Measurements from ENCODE around the gene PDXK.
"Not testable (repeated sequence)": the region's sequence is repeated elsewhere in the genome, so short reads cannot be mapped to it uniquely, and the experiment has no call there.

The PDXK gene

DNA sequence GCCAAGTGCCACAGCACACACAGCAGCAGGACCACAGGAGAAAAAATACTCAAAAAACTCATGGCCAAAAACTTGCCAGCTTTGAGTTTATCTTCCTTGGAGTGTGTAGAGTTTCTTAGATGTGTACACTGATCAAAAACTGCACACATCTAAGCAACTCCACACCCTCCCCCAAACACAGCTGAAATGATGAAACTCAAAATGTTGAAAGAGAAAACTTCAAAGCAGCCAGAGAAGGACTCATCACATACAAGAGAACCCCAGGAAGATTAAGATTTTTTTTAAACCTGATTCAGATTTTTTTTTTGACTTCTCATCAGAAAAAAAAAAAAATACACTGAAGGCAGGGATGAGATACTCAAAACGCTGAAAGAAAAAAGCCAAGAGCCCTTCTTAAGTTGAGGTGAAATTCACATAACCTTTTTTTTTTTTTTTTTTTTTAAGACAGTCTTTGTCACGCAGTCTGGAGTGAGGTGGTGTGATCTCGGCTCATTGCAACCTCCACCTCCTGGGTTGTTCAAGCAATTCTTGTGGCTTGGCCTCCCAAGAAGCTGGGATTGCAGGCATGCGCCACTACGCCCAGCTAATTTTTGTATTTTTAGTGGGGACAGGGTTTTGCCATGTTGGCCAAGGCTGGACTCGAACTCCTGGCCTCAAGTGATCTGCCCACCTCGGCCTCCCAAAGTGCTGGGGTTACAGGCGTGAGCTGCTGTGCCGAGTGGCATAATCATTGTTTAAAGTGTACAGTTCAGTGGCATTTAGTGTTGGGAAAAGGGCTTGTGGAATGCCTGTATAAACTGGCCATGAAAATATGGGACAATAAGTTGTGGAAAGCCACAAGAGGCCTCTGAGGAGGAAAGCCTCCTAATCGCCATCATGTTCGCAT, 20.9 kb upstream of the PDXK start:
- no peak for DNase-seq (ENCODE audit: low spot score)

DNA sequence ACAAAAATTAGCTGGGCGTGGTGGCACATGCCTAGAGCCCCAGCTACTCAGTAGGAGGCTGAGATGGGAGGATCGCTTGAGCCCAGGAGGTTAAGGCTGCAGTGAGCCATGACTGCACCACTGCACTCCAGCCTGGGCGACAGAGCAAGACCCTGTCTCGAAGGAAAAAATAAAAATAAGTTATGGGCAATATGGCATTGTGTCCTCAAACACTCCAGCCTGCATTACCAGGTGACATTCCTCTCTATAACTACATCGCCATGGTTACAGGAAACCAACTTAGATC, 19.5 kb upstream of the PDXK start:
- not testable (repeated sequence) for DNase-seq (ENCODE audit: low spot score)

DNA sequence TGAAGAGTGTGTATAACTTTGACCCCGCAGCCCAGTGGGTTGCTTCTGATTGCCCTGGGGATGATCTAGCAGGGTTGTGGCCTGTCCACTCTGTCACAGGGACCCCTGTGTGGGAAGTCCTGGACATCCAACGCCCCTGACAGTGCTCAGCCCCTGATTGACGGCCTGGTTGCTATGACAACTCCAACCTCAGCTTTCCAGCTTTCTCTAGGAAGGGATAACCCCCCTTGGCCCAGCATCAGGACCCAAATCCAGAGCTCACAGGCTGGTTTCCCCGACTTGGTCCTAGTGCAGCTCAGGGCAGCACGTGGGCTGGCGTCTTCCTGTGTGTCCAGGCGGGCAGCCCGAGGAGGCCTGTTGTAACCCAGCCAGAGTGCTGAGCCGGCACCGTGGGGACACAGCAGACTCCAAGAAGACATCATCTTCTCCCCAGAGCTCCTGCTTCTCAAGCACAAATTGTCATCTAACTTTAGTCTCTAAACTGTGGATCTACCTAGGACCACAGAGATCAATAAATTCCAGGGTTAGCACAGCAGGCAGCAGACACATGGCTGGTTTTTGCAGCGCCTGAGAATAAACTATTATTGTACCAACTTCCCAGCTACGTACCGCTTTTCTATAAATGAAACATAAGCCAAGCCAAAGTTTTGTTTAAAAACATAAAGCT, 18.9 kb upstream of the PDXK start:
- no peak for DNase-seq (ENCODE audit: low spot score)

DNA sequence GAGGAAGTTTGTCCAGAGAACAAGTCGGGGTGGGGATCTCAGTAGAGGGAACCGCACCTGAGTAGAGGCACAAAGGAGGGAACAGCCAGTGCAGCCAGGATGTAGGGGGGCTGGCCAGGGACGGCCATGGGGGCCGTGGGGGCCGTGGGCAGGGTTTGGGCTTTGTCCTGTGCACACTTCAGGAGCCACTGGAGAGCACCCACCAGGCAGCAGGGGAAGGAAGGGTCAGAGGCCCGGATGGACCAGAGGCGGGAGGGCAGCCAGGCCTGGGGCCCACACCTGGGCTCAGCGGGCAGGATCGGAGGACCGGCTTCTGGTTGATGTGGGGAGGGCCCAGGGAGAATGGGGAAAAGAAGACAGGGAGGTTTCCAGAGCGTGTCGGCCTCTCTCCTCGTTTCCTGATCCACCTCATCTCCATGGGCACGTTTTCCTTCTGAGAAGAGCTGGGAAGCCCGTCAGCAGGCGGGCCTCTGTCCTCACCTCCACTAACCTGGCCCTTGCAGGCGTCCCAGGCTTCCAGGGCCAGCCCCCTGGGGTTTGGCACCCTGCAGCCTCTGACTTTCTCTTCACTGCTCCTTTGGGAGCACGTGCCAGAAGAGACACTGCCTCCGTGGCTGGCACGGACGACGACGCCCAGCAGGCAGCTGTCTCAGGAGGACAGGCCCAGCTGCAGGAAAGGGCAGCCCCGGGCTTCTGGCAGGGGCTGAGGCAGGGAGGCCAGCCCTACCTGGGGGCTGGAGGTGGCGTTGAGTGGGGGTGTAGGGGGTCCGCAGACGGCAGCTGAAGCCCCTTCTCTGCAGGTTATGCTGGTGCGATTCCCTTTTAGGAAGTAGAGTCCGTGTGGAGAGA, 16.8 kb upstream of the PDXK start:
- DNase-seq (ENCODE audit: low spot score): no peak

DNA sequence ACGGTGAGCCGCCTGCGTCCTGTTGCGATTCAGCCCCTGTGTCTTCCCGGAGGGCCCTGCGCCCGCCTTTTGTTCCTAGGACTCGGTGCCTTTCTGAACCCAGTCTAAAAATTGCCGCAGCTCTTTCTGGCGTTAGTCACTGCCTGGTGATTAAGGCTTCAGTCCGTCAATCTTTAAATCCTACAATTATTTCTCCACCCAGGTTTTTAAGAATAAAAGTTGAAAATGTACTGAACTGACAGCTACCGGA, 16.2 kb upstream of the PDXK start:
- no peak for DNase-seq (ENCODE audit: low spot score)

DNA sequence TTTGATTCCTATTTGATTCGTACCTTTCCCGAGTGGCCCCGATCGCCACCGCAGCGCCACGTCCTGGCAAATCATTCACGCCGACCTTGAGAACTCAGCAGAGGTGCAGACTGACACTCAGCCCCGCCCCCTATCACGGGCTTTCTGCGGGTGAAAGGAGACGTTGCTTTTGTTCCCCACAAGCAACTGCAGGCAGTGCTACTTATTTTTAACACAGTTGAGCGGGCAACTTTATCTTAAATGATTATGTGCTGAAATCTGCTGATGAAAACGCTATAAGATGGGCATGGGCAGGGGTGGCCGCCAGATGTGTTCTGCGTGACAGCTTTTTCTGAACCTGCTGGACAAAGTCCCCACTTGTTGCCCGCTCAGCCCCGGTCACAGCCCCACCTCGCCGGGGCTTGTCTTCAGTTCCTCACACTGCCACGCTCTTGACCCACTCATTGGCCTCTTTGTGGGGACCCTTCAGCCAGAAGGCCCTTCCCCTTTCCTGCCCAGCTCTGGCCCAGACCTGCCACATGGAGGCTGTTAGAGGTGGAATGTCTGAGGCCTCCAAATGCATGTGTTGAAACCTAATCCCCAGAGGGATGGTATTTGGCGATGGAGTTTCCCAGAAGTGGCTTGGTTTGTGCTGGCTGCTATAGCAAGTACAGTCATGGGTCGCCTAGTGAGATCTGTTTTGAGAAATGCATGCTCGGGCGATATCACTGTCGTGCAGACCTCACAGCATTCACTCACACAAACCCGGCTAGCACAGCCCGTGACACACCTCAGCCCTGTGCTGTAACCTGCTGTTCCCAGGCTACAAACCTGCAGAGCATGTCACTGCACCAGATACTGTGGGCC, 15.7 kb upstream of the PDXK start:
- DNase-seq (ENCODE audit: low spot score): no peak

DNA sequence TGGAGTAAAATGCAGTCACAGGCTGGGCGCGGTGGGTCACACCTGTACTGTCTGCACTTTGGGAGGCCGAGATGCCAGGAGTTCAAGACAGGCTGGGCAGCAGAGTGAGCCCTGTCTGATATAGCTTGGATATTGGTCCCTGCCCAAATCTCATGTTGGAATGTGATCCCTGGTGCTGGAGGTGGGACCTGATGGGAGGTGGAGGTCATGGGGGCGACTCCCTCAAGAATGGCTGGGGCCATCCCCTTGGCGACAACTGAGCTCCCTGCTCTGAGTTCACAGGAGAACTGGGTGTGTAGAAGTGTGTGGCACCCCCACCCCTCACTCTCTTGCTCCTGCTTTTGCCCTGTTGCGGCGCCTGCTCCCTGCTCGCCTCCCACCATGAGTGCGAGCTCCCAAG, 11.5 kb upstream of the PDXK start:
- no peak for DNase-seq (ENCODE audit: low spot score)

DNA sequence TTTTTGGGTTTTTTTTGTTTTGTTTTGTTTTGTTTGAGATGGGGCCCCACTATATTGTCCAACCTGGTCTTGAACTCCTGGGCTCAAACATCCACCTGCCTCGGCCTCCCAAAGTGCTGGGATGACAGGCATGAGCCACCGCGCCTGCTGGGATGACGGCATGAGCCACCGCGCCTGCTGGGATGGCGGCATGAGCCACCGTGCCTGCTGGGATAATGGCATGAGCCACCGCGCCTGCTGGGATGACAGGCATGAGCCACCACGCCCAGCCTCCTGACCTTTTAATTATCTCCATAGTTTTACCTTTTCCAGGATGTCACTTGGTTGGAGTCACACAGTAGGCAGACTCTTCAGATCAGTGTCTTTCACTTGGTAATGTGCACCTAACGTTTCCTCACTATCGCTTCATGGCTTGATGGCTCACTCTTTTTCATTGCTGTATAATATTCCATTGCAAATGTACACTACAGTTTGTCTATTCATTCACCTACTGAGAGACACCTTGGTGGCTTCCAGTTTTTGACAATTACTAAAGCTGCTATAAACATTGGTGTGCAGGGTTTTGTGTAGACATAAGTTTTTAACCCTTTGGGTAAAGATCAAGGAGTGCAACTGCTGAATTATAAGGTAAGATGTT, 10.1 kb upstream of the PDXK start:
- DNase-seq (ENCODE audit: low spot score): no peak

DNA sequence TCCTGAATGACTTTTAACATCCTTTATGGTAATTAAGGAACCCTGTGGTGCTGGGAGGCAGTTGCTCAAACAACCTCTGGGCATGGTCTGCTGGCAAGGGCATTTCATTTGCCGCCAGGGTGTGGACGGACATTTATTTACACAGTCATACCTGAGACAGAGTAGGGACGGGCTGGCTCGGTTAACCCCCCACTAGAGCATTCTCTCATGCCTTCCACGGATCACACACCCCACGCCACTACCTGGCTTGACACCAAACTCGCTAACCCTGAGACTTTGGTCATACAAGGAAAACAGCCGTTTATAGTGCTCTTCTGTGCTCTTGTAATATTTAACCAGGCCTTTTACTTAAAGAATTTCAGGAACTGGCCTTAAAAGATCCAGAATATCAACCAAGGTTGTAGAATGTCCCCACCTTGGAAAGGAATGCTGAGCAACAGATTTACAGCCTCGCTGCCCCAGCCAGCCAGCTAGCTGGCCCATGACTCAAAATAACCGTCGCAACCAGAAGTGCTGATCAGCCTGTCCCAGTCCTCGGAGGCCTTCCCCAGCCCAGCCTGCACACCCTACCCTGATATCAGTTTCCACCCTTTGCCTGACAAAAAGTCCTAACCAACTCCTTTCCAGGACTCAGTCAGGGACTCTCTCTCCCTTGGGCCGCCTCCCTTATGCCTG, 6.5 kb upstream of the PDXK start:
- no peak for DNase-seq (ENCODE audit: low spot score)

DNA sequence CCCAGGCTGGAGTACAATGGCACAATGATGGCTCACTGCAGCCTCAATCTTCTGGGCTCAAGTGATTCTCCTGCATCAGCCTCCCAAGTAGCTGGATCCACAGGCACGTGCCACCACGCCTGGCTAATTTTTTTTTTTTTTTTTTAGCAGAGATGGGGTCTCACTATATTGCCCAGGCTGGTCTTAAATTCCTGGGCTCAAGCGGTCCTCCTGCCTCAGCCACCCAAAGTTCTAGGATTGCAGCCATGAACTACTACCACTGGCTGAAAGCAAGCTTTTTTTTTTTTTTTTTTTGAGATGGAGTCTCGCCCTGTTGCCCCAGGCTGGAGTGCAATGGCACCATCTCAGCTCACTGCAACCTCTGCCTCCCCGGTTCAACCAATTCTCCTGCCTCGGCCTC, 5.8 kb upstream of the PDXK start:
- not testable (repeated sequence) for DNase-seq (ENCODE audit: low spot score)

DNA sequence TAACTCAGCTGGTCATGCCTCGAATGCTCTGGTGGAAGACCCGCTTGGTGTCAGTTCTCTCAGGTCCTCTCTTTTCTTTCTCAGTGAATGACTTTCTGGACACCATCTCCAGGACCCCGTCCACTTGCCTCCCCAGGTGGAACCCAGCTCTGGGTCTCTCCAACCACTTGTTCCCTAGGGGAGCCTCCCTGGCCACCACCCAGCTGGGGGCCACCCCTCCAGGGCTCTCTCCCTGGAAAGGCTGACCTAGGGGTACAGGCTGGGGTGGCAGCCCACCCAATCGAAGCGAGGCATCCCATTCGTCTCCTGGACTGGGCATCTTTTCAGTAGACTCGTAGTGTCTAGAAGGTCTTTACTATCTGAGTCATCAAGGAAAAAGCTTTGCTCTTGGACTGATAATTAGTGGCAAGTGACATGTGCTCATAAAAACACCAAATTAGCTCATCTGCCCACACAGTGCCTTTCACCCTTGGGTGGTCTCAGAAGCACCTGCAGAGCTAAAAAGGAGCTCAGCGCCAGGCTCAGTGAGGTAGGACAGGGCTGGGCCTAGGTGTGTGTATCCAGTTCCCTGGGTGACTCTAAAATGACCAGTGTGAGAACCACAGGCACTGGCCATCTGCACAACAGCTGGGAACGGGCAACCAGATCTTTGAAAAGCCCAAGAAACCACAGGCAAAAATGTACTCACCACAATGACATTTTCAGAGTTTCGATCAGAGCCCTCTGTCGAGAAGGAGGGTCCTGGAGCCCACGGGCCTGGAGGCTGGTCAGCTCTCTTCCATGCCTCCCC, 2.4 kb upstream of the PDXK start:
- DNase-seq (ENCODE audit: low spot score): no peak

DNA sequence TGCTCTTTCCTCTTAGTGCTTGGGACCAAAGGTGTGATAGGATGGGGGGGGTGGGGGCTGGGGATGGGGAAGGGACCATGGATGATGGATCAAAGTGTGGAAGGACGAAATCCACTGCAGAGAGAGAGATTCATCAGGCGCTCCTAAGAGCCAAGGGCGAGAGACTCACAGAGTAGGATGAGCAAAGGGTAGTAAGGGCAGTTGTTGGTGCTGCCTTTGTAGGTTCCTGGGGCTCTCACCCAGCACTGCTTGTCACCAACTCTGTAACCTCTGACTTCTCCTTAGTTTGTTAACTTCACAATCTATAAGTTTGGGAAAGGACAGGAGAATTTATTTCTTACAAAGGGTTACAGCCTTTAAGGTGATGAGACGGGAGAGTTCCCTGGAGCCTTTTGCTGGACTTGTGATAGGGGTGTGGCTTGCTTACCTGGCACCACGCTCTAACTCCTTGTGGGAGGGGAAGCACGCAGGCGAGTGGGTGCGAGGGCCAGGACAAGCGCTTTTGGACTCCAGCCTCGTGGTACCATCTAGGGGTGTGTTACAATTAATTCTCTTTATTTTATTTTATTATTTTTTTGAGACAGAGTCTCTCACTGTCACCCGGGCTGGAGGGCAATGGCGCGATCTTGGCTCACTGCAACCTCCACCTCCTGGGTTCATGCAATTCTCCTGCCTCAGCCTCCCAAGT, 1.6 kb upstream of the PDXK start:
- DNase-seq (ENCODE audit: low spot score): no peak

DNA sequence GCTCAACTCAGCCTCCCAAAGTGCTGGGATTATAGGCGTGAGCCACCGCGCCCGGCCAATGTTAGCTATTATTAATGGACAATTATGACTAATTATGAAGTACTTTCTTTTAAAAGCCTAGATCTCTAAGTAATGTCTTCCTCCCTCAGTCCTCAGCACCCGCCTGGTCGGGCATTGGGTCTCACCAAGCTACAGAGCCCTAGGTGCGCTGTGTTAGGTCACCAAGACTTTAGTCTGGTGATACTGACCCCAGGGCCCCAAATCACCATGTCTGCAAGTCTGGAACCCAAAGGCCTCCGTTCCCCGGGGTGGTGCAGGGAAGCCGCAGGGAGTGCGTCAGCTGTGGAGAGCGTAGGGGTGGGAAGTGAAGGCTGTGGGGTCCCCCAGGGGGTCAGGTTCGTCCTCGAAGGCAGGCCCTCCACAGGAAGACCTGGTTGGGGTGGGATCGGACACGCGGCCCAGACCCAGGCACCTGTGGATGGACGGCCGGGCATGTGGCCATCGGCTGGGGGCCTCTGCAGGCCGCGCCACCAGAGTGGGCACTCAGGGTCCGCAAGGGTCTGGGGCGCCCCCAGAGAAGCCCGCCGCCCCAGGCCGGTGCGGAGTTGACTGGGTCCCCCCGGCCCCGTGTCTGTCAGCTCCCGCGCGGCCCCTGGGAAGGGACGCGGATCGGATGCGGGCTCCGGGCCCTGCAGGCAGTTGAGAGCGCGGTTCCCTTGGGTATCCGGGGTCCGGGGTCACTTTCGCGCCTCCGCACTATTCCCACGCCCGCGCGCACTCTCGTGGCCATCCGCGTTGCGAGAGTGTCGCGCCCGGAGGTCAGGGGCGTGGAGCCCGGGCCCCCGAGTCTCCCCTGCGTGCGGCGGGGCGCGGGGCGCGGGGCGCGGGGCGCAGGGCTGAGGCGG, 710 bp upstream of the PDXK start:
- DNase-seq (ENCODE audit: low spot score): no peak

DNA sequence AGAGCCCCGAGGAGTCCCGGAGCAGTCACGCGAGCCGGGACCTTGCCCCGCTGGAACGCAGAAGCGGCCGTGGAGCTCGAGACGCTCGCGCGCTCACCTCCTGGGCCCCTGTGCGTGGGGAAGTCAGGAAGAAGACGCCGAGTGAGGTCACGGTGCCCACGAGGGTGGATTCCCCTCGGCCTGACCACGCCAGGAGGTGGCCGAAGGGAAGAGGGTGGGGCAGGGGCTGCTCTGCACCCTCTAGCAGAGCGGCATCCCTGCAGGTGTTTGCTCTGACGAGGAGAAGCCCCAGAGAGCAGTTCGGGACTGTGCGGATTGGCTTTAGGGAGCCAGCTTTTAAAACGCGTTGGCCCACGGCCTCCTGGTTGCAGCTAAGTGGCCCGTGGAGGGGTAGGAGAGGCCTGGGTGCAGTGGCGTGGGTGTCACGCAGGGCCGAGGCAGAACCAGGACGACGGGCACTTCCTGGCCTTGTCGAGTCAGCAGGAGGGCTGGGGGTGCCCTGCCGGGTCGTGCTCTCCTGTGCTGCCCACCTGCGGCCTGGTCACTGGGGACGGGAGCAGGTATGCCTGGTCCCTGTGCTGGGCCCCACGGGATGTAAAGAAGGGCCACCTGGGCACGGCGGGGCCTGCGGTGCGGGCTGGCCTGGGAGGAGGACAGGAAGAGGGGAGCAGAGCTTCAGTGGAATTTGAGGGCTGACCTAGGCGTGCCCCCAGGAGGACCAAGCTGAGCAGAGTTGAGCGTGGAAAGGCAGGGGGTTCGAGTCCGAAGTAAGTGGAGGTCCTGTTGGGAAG, 1.0 kb downstream of the PDXK start:
- DNase-seq (ENCODE audit: low spot score): no peak

DNA sequence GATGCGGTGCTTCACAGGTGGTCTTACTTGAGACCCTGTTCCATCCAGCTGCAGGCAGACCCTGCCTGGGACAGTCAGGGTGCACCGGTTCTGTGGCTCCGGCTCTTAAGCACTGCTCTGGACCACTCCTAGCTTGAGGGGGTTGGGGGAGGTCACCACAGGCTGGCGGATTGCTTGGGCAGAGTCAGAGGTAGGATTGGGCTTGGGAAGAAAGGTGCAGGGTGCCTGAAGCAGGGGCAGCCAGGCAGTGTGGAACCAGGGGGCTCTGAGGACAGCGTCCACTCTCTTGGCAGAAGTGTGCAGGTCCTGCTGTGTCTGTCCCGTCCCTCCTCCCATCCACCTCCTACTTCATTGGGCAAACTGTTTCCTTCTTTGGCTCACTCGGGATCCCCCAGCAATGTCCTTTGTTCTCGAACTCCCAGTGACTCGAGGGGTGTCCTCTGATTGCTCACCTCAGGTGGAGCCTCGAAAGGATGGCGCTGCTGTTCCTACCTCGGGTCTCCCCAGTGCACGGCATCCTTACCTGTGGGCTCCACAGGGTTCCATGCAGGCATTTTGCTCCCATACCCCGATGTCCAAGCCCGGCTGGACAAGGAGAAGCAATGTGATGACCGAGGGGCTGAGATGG, 1.7 kb downstream of the PDXK start:
- no peak for DNase-seq (ENCODE audit: low spot score)

DNA sequence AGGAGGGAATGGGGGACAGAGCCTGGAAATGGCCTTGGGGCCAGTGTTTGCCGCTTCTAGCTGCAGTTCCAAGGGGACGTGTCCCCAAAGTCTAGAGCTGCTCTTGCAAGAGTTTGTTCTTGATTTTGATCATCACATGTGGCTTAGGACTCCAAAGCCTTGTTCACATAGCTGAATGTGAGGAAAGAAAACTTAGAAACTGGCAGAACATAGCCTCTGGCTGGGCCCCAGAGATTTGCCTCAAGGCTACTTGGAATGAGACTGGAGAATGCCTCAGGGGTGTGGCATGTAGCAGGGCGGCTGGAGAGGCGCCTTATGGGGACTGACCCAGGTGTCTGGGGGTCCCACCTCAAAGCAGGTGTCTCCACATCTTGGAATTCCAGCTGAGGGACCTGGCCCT, 2.3 kb downstream of the PDXK start:
- no peak for DNase-seq (ENCODE audit: low spot score)

DNA sequence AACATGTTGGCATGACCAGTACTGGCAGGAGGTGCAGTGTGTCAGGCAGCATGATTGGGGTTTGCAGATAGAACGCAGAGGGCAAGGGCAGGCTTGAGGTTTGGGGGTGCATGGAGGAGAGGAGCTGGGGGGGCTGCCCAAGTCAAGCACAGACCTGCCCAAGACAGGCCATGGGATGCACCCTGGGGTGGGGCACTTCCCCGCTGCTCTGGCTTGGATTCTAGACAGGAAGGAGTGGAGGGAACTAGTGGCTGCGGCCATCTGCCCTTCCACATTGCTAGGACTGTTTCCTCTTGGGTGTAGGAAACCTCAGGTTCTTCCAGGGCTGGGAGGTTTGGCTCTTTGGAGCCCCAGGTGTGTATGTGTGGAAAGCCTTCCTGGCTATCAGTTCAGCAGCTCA, 3.0 kb downstream of the PDXK start:
- no peak for DNase-seq (ENCODE audit: low spot score)

All from left forelimb (tissue), 1 donor.